GM06990 (cell line): ENCODE data around the gene TBX2.
"Not testable (repeated sequence)": the region's sequence is repeated elsewhere in the genome, so short reads cannot be mapped to it uniquely, and the experiment has no call there.

Experiments used
- DNase-seq: peaks from one replicate; pipeline ENCODE4 v3.0.0-alpha.2; 2011; ENCODE audit not compliant: insufficient read length; ENCODE audit errors: extremely low read depth
- H3K27me3 ChIP-seq: replicated peaks from 2 replicates; pipeline ENCODE4 v1.6.0; 2011; ENCODE audit warnings: low read length; ENCODE audit not compliant: control insufficient read depth, insufficient read depth
- H3K36me3 ChIP-seq: 2 replicates; pipeline ENCODE4 v1.5.1; 2011; ENCODE audit warnings: low read length; ENCODE audit not compliant: control insufficient read depth, insufficient read depth
- H3K4me3 ChIP-seq: replicated peaks from 2 replicates; pipeline ENCODE4 v1.5.1; 2011; ENCODE audit warnings: low read depth, mild to moderate bottlenecking, control low read depth, low read length
- CTCF ChIP-seq: IDR thresholded peaks from 2 replicates; pipeline ENCODE4 v1.5.1; 2011; ENCODE audit warnings: low read length, control low read depth, mild to moderate bottlenecking, inconsistent platforms; ENCODE audit not compliant: insufficient read depth, poor library complexity, severe bottlenecking

The TBX2 gene

GRCh38 chr17:61354895-61355874, 44.5 kb upstream of the TBX2 start:
- DNase-seq: no peak
- no peak for TF ChIP-seq CTCF
- H3K4me3 ChIP-seq: no peak overlapping the region
- no peaks in the 10 kb centered on the region for H3K36me3 ChIP-seq
- no peaks in the 10 kb centered on the region for H3K27me3 ChIP-seq

GRCh38 chr17:61357061-61357460, 42.6 kb upstream of the TBX2 start:
- not testable (repeated sequence) for H3K36me3 ChIP-seq, DNase-seq, H3K4me3 ChIP-seq, H3K27me3 ChIP-seq

GRCh38 chr17:61359513-61359912, 40.1 kb upstream of the TBX2 start:
- not testable (repeated sequence) for DNase-seq, H3K4me3 ChIP-seq, H3K36me3 ChIP-seq, H3K27me3 ChIP-seq

GRCh38 chr17:61360318-61360943, 39.2 kb upstream of the TBX2 start:
- no peak for DNase-seq
- H3K36me3 ChIP-seq: no peaks in the 10 kb centered on the region
- H3K4me3 ChIP-seq: no peak overlapping the region
- no peak for TF ChIP-seq CTCF
- H3K27me3 ChIP-seq: no peaks in the 10 kb centered on the region

- no peak for DNase-seq
- Histone ChIP-seq H3K27me3 (no peaks in the 10 kb centered on the region), H3K36me3 (no peaks in the 10 kb centered on the region), H3K4me3 (no peak overlapping the region)
- no peak for TF ChIP-seq CTCF
Observed at GRCh38 chr17:61361084-61361483, 38.6 kb upstream of the TBX2 start.

- TF ChIP-seq CTCF: no peak
- H3K4me3 ChIP-seq: no peak overlapping the region
- H3K36me3 ChIP-seq: no peaks in the 10 kb centered on the region
- no peaks in the 10 kb centered on the region for H3K27me3 ChIP-seq
- no peak for DNase-seq
Observed at GRCh38 chr17:61362396-61362795, 37.2 kb upstream of the TBX2 start.
